Effector memory CD8-positive, alpha-beta T cell (primary cell): ENCODE measurements around the gene ITPR1.

Source experiments
- ATAC-seq: fragments of 150-1000 bp; cut with Tn5 transposase; replicated peaks from 2 replicates; pipeline ENCODE4 v1.10.0; 2021; ENCODE audit warnings: mild to moderate bottlenecking, moderate library complexity
- DNase-seq, 3 experiments: peaks; one replicate each; pipeline ENCODE4 v3.0.0; 2021
- H3K27ac Mint-ChIP-seq, 2 donors: one replicate each; pipeline ENCODE4 v1.8.0; 2022; ENCODE audit warnings: mild to moderate bottlenecking in 2 of 2, mixed read lengths in 2 of 2, moderate library complexity in 2 of 2
- H3K27me3 Mint-ChIP-seq, 2 donors: one replicate each; pipeline ENCODE4 v1.8.0; 2022; ENCODE audit warnings: mixed read lengths in 2 of 2
- H3K36me3 Mint-ChIP-seq: one replicate; pipeline ENCODE4 v1.8.0; 2022; ENCODE audit warnings: mild to moderate bottlenecking, moderate library complexity, mixed read lengths; ENCODE audit not compliant: insufficient read depth
- H3K4me1 Mint-ChIP-seq, 2 donors: one replicate each; pipeline ENCODE4 v1.8.0; 2022; ENCODE audit warnings: low read depth in 2 of 2, mixed read lengths in 2 of 2
- H3K4me3 Mint-ChIP-seq, 2 donors: one replicate each; pipeline ENCODE4 v1.8.0; 2022; ENCODE audit warnings: mild to moderate bottlenecking in 2 of 2, mixed read lengths in 2 of 2, moderate library complexity in 2 of 2
- H3K9me3 Mint-ChIP-seq, 2 donors: one replicate each; pipeline ENCODE4 v1.8.0; 2022; ENCODE audit warnings: mixed read lengths in 2 of 2

ITPR1 gene

DNA sequence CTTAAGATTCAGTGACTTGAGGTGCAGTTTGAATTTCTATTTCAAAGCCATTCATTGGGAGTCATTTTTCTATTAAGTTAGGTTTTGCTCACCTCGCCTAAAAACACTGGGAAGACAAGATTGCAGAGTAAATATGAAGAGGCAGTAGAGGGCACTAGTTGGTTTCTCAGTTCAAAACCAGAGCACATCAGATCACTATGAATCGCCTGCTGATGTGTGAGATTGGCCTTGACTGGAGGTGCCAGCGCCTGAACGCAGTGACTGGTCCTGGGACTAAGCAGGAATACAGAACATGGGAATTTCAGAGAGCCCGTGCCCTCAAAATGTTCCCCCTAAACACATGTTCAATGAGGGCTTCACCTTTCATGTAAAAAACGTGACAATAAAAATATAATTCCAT, 229.0 kb downstream of the ITPR1 start:
- Mint-ChIP-seq H3K4me1 (peaks cover 0 to 4% of the 10 kb centered on the region in 2 donors), H3K27ac (peak overlapping the region in 1 of 2 donors; percentile 70), H3K27me3 (no peaks in the 10 kb centered on the region), H3K36me3 (peaks cover 5% of the 10 kb centered on the region), H3K4me3 (no peak overlapping the region), H3K9me3 (no peaks in the 10 kb centered on the region)
- DNase-seq = no peak
- ATAC-seq = peak; percentile 48

DNA sequence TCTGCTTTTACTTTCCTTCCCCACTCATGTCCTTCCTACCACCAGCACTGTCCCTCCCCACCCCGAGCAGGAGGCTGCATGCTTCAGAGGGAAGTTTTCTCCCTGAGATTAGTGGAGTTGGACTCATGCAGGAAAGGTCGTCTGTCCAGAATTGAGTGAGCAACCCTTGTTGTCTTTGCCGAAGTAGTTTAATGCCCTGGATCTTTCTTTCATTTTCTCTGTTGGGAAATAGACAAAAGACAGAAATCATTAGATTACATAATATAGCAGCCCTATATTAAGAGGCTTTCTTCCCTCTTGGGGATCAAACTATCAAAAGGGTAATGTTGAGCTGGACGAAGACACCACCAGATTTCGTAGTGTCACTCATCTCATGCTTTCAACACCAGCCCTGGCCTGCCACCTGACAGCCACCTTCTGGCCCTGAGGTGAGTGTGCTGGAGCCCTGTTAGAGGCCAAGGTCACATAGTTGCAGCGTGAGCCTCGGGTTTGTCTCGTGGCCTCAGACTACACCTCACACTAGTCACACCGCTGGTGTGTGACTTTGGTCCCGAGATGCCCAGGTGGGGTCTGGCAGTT, 231.0 kb downstream of the ITPR1 start:
- Mint-ChIP-seq H3K27me3 (no peaks in the 10 kb centered on the region), H3K36me3 (peaks cover 5% of the 10 kb centered on the region), H3K27ac (peak overlapping the region in 1 of 2 donors; percentile 38), H3K9me3 (no peaks in the 10 kb centered on the region), H3K4me3 (no peak overlapping the region), H3K4me1 (peaks cover 0 to 4% of the 10 kb centered on the region in 2 donors)
- DNase-seq = no peak
- no peak for ATAC-seq

DNA sequence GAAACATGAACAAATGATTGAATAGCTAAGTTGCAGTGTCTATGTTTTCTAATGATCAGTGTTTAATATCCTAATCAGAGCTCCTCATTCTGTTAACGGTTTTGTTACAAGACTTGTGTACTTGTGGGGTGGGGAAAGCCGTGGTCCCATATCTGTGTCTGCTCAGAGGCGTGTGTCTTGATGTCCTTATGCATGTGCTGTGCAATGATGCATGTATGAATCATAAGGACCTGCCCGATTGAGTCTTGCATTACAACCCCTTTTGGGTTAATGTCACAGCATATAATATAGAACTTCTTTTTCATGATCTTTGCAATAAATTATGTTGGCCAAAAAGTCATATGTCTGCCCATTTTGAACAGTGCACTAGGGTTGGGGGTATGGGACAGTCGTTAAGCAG, 233.4 kb downstream of the ITPR1 start:
- Mint-ChIP-seq H3K4me1 (peaks cover 0 to 4% of the 10 kb centered on the region in 2 donors), H3K4me3 (no peak overlapping the region), H3K27ac (no peak overlapping the region), H3K27me3 (no peaks in the 10 kb centered on the region), H3K36me3 (peaks cover under 1% of the 10 kb centered on the region), H3K9me3 (no peaks in the 10 kb centered on the region)
- ATAC-seq (no peak), DNase-seq (no peak)

DNA sequence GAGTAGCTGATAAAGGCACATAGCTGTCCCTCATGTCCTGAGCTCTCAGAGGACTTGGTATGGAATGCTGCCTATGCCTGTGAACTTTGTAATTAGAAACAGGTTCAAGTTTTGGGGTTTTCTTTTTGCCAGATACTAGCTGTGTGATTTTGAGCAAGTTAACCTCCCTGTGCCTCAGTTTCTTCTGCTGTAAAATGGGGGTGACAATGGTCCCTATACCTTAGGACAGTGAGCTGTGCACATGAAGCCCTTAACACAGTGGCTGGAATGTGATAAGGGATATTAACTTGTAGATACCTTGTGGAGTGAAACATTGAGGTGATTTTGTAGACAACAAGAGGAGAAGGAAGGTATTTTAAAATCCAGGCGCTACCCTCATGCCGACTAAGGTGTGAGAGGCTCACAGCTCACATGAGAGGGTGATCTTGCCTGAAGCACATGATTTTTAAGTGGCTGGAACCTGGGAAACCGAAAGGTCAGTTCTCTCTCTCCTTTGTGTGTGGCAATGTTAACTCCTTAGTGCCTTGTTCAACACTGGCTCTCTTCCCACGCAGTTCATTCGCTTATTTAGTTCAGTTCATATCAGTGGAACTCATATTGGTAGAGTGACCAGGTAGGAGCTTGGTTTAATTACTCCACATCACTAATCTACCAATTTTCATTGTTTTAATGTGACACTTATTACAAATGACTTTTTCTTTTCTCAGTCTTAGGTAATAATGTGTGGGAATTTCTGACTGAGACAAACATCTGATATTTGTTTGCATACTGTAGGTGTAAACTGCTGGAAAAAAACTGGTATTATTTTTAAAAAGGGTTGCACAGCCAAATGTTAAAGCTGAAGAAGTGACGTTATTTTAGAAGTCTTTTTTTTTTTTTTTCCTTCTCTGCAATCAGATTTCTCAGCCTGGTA, 236.2 kb downstream of the ITPR1 start:
- peaks cover 0 to 4% of the 10 kb centered on the region in 2 donors for H3K4me1 Mint-ChIP-seq
- peaks cover 5% of the 10 kb centered on the region for H3K36me3 Mint-ChIP-seq
- H3K27me3 Mint-ChIP-seq = no peaks in the 10 kb centered on the region

DNA sequence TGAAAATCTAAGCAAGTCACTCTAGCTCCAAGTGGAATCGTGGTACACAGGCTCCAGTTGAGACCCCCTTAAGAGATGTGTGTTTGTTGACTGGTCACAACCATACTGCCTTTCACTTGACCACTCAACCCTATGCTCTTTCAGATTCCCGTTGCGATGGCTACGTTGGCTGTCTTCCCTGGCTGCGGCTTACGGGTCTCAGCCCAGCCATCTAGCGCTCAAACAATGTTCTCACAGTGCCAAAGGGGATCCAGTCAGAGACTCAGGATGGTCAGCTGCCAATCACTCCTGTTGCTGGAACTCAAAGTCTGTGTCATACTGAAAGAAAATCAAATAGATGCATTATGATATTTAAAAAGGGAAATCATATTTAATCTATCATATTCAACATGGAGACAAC, 237.6 kb downstream of the ITPR1 start:
- H3K27ac Mint-ChIP-seq = no peak overlapping the region
- H3K9me3 Mint-ChIP-seq = no peaks in the 10 kb centered on the region
- no peaks in the 10 kb centered on the region for H3K4me1 Mint-ChIP-seq
- no peaks in the 10 kb centered on the region for H3K27me3 Mint-ChIP-seq
- DNase-seq (no peak), ATAC-seq (no peak)
- no peak overlapping the region for H3K4me3 Mint-ChIP-seq
- H3K36me3 Mint-ChIP-seq = peaks cover 12% of the 10 kb centered on the region

More for the DNA sequence above, 236.2 kb downstream of the ITPR1 start:
- ATAC-seq (no peak), DNase-seq (no peak)
- no peak overlapping the region for H3K4me3 Mint-ChIP-seq
- H3K9me3 Mint-ChIP-seq = no peaks in the 10 kb centered on the region
- peak overlapping the region in 1 of 2 donors; percentile 70 for H3K27ac Mint-ChIP-seq

DNA sequence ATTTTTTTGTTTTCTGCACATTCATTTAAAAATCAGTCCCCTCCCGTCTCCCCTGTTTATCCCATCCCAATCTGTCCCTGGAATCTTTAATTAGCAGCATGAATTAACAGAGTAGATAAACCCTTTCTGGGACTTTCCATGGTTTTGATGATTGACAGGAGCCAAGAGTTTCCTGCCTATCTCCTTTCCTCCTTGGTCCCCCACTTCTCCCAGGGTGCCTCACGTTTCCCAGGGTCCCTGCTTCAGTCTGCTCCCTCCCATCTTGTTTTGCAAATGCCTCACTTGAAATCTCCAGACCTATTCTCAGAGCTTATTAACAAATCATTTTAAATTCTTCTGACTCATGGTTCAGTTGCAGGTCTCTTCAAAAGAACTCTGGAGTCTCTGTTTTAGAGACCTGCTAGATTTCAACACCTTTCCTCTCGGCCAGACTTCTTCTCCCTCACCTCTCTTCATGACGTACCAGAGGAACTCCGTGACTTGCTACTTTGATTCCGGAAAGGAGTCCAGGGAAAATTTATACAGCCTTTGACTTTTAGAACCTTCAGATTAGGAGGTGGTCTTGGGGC, 238.5 kb downstream of the ITPR1 start:
- Mint-ChIP-seq H3K36me3 (peaks cover 12% of the 10 kb centered on the region), H3K4me1 (peaks cover 6 to 7% of the 10 kb centered on the region in 2 donors), H3K9me3 (no peaks in the 10 kb centered on the region), H3K27me3 (no peaks in the 10 kb centered on the region), H3K27ac (no peak overlapping the region), H3K4me3 (no peak overlapping the region)
- DNase-seq (no peak), ATAC-seq (no peak)

DNA sequence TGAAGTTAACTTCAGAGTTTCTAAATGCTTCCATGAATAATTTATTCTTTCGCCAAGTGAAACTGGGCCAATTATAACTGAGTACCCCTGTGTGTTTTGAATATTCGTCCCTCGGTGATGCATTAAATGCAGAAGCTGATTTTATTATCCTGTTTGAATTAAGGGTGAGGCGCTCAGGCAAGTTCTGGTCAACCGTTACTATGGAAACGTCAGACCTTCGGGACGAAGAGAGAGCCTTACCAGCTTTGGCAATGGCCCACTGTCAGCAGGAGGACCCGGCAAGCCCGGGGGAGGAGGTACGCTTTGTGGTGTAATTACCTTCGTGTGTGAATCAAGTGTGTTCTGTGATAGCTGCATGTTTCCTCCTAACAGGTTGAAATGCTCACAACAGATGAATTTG, 239.8 kb downstream of the ITPR1 start:
- Mint-ChIP-seq H3K4me1 (peaks cover 19% of the 10 kb centered on the region in 2 donors), H3K9me3 (no peaks in the 10 kb centered on the region), H3K27me3 (no peaks in the 10 kb centered on the region), H3K36me3 (peaks cover 16% of the 10 kb centered on the region), H3K27ac (no peak overlapping the region), H3K4me3 (no peak overlapping the region)
- ATAC-seq (no peak), DNase-seq (no peak)

DNA sequence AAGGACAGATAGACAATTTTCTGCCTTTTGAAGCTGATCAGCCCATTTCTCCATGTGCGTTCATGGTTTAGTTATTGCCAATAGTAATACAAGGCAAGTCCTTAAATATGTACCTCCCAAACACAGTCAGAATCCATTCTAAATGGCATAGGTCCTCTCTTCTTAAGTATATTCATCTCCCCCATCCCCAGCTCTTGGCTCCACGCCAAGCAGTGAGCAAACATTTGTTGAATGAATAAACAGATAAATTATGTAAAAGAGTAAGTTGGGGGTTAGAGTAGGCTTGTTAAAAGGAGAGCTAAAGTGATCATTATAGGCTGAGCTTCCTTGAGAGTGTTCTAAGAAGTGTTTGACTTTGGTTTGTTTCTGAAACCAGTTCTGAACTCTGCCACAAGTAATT, 241.3 kb downstream of the ITPR1 start:
- peaks cover 32 to 34% of the 10 kb centered on the region in 2 donors for H3K4me1 Mint-ChIP-seq
- ATAC-seq (no peak), DNase-seq (no peak)
- H3K27me3 Mint-ChIP-seq = no peaks in the 10 kb centered on the region
- no peak overlapping the region for H3K4me3 Mint-ChIP-seq
- H3K9me3 Mint-ChIP-seq = no peaks in the 10 kb centered on the region
- H3K36me3 Mint-ChIP-seq = peaks cover 16% of the 10 kb centered on the region
- H3K27ac Mint-ChIP-seq = no peak overlapping the region

DNA sequence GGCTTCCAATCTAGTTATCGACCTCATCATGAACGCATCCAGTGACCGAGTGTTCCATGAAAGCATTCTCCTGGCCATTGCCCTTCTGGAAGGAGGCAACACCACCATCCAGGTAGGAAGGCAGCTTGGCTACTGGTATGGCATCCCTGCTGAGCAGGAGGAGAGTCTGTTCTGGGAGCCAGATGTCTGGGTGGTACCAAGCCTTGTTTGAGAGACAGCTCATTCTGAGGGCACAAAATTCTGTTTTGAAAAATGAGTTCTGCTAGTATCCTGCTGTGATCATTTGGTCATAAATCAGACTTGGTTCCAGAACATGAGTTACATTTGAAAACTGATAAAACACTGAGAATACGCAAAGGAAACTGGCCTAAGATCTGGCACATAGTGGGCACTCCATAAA, 242.1 kb downstream of the ITPR1 start:
- Mint-ChIP-seq H3K36me3 (peaks cover 16% of the 10 kb centered on the region), H3K4me1 (peaks cover 40 to 42% of the 10 kb centered on the region in 2 donors), H3K9me3 (peaks cover 0 to 3% of the 10 kb centered on the region in 2 donors), H3K27me3 (no peaks in the 10 kb centered on the region), H3K4me3 (no peak overlapping the region), H3K27ac (peak overlapping the region; percentile 27 to 32)
- ATAC-seq = no peak
- DNase-seq = no peak

DNA sequence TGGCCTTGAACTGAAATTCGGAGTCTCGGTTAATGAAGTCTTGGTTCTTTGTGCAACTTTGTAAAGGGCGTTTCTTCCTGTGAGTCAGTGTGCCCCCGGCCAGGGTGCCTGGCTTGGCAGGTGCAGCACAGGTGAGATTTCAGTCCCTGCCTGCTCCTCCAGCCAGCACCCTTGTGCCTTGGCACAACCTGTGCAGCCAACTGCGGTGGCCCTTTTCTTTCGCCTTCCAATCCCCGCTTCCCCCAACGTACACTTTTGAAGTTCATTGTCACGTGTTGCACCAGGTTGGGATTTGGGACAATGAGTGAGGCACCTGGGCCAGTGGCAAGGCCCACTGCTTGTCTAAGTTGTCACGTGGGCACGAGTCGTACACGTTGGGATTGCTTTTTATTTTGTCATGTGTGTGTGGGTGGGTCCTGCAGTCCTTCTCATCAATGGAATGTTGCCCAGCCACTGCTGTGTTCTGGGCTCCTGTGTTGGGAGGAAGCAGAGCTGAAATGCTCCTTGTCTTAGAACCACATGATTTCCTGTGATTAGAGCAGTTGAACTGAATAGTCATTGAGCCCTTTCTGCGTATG, 243.2 kb downstream of the ITPR1 start:
- Mint-ChIP-seq H3K4me1 (peaks cover 50 to 53% of the 10 kb centered on the region in 2 donors), H3K9me3 (peaks cover 0 to 3% of the 10 kb centered on the region in 2 donors), H3K27me3 (no peaks in the 10 kb centered on the region), H3K27ac (peak overlapping the region; percentile 36 to 92), H3K36me3 (peaks cover 16% of the 10 kb centered on the region), H3K4me3 (no peak overlapping the region)
- DNase-seq (no peak), ATAC-seq (no peak)

DNA sequence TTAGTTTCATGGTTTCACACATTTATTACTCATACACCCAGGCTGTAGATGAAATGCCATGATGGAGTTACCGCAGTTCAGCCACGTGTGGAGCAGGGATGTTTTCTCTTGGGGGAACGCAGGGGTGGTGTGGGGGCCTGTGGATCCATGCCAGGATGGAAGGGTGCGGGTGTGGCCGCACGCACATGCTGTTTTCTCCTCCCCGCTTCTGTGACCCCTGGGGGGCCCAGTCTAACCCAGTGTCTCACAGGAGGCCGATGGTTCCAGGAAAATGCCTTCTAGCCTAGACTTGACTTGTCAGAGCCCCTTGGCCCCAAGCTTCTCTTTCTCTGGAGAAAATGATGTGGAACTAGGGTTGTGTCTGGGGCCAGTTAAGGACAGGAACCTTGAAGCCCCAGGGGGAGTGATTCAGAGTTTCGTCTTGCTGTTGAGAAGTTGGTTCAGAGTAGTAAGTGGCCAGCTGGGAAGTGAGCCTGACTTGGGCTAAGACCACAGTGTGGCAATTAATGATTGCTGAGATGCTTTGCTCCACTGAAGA, 245.7 kb downstream of the ITPR1 start:
- peak; percentile 25 for ATAC-seq
- Mint-ChIP-seq H3K36me3 (peaks cover 11% of the 10 kb centered on the region), H3K4me1 (peaks cover 54 to 58% of the 10 kb centered on the region in 2 donors), H3K4me3 (peak overlapping the region; percentile 72 to 73), H3K9me3 (peaks cover 0 to 3% of the 10 kb centered on the region in 2 donors), H3K27me3 (no peaks in the 10 kb centered on the region), H3K27ac (peak overlapping the region; percentile 36 to 92)
- DNase-seq = no peak

DNA sequence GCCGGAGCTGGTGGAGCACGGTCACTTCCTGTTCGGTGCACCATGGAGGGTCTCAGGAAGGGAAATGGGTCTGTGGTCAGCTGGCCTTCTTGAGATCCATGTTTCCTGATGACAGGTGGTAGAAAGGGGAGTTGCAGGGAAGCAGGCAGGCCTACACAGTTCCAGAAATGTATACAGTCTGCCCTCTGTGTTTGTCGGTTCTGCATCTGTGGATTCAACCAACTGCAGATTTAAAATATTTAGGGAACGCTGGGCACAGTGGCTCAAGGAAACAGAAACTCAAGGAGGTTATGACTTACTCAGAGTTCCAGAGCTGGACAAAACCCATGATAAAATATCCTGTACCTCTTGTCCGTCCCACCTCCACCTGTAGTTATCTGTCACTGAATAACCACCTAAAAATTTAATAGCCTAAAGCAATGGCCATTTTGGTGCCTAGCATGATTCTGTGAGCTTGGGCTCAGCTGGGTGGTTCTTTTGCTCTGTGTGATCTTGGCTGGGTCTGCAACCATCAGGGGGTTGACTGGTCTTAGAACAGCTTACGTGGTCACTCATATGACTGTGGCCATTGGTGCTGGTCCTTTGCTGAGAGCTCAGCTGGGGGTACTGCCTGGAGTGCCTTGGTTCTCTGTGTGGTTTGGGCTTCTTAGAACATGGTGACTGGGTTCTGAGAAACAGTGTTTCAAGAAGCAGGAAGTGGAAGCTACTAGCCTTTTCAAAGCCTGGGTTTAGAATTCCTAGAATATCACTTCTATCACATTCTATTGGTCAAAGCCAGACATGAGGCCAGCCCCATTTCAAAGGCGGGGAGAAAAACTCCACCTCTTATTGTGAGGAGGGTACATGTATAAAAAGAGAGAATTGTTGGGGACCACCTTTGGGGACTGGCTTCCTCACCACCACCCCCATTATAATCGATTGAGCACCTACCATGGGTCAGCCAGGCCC, 246.4 kb downstream of the ITPR1 start:
- H3K9me3 Mint-ChIP-seq = peaks cover 0 to 3% of the 10 kb centered on the region in 2 donors
- H3K27ac Mint-ChIP-seq = peak overlapping the region; percentile 36 to 92
- H3K36me3 Mint-ChIP-seq = peaks cover 11% of the 10 kb centered on the region
- ATAC-seq (no peak), DNase-seq (no peak)
- peaks cover 54 to 58% of the 10 kb centered on the region in 2 donors for H3K4me1 Mint-ChIP-seq
- H3K4me3 Mint-ChIP-seq = peak overlapping the region; percentile 72 to 73
- H3K27me3 Mint-ChIP-seq = no peaks in the 10 kb centered on the region
